NCI-H1105 (cell line): Measurements from ENCODE around the gene RFNG.

Experiments used
- DNase-seq: peaks from one replicate; lab custom pipeline; 2025; lab: John Stamatoyannopoulos, UW

Gene RFNG

GRCh38 chr17:82013772-82014321, 37.8 kb downstream of the RFNG start:
- DNase-seq: no peak

- no peak for DNase-seq
These were observed 38.3 kb downstream of the RFNG start for GRCh38 chr17:82013341-82013740.

- no peak for DNase-seq
These were observed 38.8 kb downstream of the RFNG start for GRCh38 chr17:82012640-82013295.

GRCh38 chr17:82012261-82012639, 39.4 kb downstream of the RFNG start:
- DNase-seq: no peak

GRCh38 chr17:82011617-82012187, 39.9 kb downstream of the RFNG start:
- DNase-seq: no peak

GRCh38 chr17:82010575-82011525, 40.8 kb downstream of the RFNG start:
- DNase-seq: no peak

- no peak for DNase-seq
These were observed 42.2 kb downstream of the RFNG start for GRCh38 chr17:82009413-82009812.

- DNase-seq: no peak
These were observed 42.6 kb downstream of the RFNG start for GRCh38 chr17:82008941-82009405.

- no peak for DNase-seq
These were observed 43.2 kb downstream of the RFNG start for GRCh38 chr17:82008258-82008940.

- DNase-seq: no peak
These were observed 43.9 kb downstream of the RFNG start for GRCh38 chr17:82007495-82008257.

- DNase-seq: no peak
These were observed 44.5 kb downstream of the RFNG start for GRCh38 chr17:82007228-82007494.

GRCh38 chr17:82006468-82007227, 45.0 kb downstream of the RFNG start:
- no peak for DNase-seq

GRCh38 chr17:82005701-82006348, 45.8 kb downstream of the RFNG start:
- no peak for DNase-seq

GRCh38 chr17:82004517-82005455, 46.8 kb downstream of the RFNG start:
- DNase-seq: no peak

- no peak for DNase-seq
These were observed 47.9 kb downstream of the RFNG start for GRCh38 chr17:82003411-82004381.

- DNase-seq: no peak
These were observed 50.0 kb downstream of the RFNG start for GRCh38 chr17:82001571-82002056.

GRCh38 chr17:82000803-82001570, 50.6 kb downstream of the RFNG start:
- DNase-seq: no peak
